ENCODE measurements around the gene ANXA5. TPM values are rescaled to one million over a fixed set of nuclear protein-coding genes. Genes with fewer than 3 reads are reported as not detected.

The ANXA5 gene
- total RNA-seq: 100 to 1,000 TPM; 212 to 241 TPM
- 267 TPM for polyA plus RNA-seq (2013, experiment 1 of 2)
- 290 TPM for polyA plus RNA-seq (2013, experiment 2 of 2)
- long read RNA-seq, experiment 1, transcript ANXA5-201 (13 exons, 1,762 nt): major isoform, 81 of 162 reads
- long read RNA-seq, experiment 1, partial matches to known transcripts: 35 of 162 reads
- long read RNA-seq, experiment 1, other reads (novel, unspliced or antisense): 44 of 162 reads
- long read RNA-seq, experiment 2, transcript ANXA5-201 (13 exons, 1,762 nt): major isoform, 477 of 521 reads
- long read RNA-seq, experiment 2, partial matches to known transcripts: 17 of 521 reads
- long read RNA-seq, experiment 2, other reads (novel, unspliced or antisense): 25 of 521 reads
- long read RNA-seq, experiment 3, transcript ANXA5-201 (13 exons, 1,762 nt): major isoform, 1,728 of 1,810 reads
- long read RNA-seq, experiment 3, partial matches to known transcripts: 22 of 1,810 reads
- long read RNA-seq, experiment 3, other reads (novel, unspliced or antisense): 55 of 1,810 reads
- long read RNA-seq, experiment 4, transcript ANXA5-201 (13 exons, 1,762 nt): major isoform, 550 of 644 reads
- long read RNA-seq, experiment 4, partial matches to known transcripts: 76 of 644 reads
- long read RNA-seq, experiment 4, other reads (novel, unspliced or antisense): 17 of 644 reads

DNA sequence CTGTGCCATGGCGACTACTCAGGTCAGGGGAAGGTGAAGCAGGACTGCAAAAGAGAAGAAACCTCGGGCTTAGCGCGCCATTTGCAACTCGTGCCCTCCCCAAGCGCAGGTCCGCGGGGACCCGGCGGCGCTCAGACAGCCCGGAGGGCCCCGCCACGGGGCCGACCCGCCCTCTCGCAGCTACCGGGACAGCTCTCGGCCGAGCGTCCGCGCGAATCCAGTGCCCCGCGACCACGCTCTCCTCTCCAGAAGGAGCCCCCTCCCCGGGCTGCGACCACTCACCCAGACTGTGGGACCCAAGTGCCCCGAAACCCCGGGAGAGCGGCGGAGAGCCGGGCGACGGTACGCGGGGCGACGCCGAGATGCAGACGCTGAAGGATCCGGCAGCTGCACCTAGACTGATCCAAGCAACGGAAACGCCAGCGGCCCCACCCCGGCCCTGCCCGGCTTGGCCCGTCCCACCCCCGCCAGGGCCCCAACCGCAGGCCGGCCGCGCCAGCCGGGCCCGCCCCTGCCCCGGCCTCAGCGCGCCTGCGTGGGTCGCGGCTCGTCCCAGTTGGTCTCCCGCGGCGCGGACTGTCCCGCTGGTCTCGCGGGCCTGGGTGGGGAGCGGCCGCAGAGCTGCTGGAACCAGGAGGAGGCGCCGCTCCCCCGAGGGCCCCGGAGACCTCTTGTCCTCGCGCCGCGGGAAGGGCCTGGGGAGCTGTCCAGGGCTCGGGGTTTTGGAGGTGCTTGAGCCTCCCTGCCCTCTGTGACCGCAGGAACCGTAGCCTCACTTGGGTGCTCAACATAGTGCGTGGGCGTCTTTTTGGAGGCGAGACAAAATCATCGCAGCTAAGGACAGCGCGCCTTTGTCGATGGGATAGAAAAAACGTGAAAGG, at the start of gene ANXA5:
Gene ANXA5 (minus strand): TSS at position 400 of the 881 bp plus-strand sequence. CDS start 391 bp downstream, at position 9.
- H3K27ac ChIP-seq (ENCODE audit: low read depth, low read length): peak within 1 kb of the TSS; percentile 40
- Mint-ChIP-seq H3K4me1 (peaks cover 22% of the 10 kb centered on the region), H3K36me3 (ENCODE audit: low read depth) (peaks cover 15% of the 10 kb centered on the region), H3K4me3 (peak within 1 kb of the TSS; percentile 93), H3K9me3 (no peaks in the 10 kb centered on the region), H3K27ac (peak within 1 kb of the TSS; percentile 95), H3K27me3 (ENCODE audit: insufficient read depth) (peaks cover 11% of the 10 kb centered on the region)
- no peaks in the 10 kb centered on the region for H3K36me3 ChIP-seq (ENCODE audit: control insufficient read depth, insufficient read depth, low read length)
- peak within 1 kb of the TSS; percentile 93 for H3K4me3 ChIP-seq (ENCODE audit: low read length)
- H3K9ac ChIP-seq (ENCODE audit: extremely low read depth, low read length, poor library complexity, severe bottlenecking): peak within 1 kb of the TSS; percentile 79
- peak; percentile 92 for DNase-seq
- WGBS, 2 experiments (ENCODE audit: insufficient coverage in 1 of 2, insufficient read length in 1 of 2): 1 to 9% methylated on average over 12 to 91 of the region's 91 CpGs
- TF ChIP-seq, protein P1, sequence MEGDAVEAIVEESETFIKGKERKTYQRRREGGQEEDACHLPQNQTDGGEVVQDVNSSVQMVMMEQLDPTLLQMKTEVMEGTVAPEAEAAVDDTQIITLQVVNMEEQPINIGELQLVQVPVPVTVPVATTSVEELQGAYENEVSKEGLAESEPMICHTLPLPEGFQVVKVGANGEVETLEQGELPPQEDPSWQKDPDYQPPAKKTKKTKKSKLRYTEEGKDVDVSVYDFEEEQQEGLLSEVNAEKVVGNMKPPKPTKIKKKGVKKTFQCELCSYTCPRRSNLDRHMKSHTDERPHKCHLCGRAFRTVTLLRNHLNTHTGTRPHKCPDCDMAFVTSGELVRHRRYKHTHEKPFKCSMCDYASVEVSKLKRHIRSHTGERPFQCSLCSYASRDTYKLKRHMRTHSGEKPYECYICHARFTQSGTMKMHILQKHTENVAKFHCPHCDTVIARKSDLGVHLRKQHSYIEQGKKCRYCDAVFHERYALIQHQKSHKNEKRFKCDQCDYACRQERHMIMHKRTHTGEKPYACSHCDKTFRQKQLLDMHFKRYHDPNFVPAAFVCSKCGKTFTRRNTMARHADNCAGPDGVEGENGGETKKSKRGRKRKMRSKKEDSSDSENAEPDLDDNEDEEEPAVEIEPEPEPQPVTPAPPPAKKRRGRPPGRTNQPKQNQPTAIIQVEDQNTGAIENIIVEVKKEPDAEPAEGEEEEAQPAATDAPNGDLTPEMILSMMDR (conservative IDR thresholded peaks at IDR 0.05): peak; percentile 62
- no peaks in the 10 kb centered on the region for H3K27me3 ChIP-seq (ENCODE audit: control insufficient read depth, insufficient read depth, low read length, poor library complexity, severe bottlenecking)
- H3K4me1 ChIP-seq (ENCODE audit: control insufficient read depth, insufficient read depth, low read length): peaks cover 6% of the 10 kb centered on the region
- H3K9me3 ChIP-seq (ENCODE audit: control insufficient read depth, low read length): peaks cover 3% of the 10 kb centered on the region

DNA sequence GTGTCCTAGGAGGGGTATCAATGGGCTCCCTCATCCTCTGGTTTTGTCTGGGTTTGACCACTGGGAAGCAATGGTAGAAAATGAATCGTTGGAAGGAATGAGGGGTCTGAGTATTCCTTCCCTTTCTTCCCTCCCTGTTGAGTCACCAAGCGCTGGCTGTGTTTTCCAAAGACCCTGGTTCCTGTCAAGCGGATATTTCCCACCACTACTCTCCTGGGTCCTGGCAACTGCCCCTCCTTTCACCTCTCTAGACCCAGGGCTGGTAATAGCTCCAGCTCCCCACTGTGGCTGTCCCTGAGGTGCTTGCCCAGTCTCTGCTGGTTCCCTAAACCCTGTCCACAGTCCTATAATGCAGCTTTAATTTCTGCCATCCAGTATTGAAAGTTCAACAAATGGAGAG, 46.0 kb upstream of the ANXA5 start:
- Histone ChIP-seq H3K36me3 (ENCODE audit: control insufficient read depth, insufficient read depth, low read length) (no peaks in the 10 kb centered on the region), H3K9me3 (ENCODE audit: control insufficient read depth, low read length) (no peaks in the 10 kb centered on the region), H3K27ac (ENCODE audit: low read depth, low read length) (no peak overlapping the region), H3K4me3 (ENCODE audit: low read length) (no peak overlapping the region), H3K4me1 (ENCODE audit: control insufficient read depth, insufficient read depth, low read length) (no peaks in the 10 kb centered on the region), H3K9ac (ENCODE audit: extremely low read depth, low read length, poor library complexity, severe bottlenecking) (no peak overlapping the region), H3K27me3 (ENCODE audit: control insufficient read depth, insufficient read depth, low read length, poor library complexity, severe bottlenecking) (no peaks in the 10 kb centered on the region)
- no peaks in the 10 kb centered on the region for H3K9me3 Mint-ChIP-seq
- H3K4me1 Mint-ChIP-seq: peaks cover 3% of the 10 kb centered on the region
- H3K4me3 Mint-ChIP-seq: no peak overlapping the region
- WGBS, 2 experiments (ENCODE audit: insufficient coverage in 1 of 2, insufficient read length in 1 of 2): 50% methylated on average over 3 of the region's 3 CpGs; no CpG with 5 or more reads in 1 of the 2 experiments
- peaks cover 9% of the 10 kb centered on the region for H3K27me3 Mint-ChIP-seq (ENCODE audit: insufficient read depth)
- H3K36me3 Mint-ChIP-seq (ENCODE audit: low read depth): no peaks in the 10 kb centered on the region
- H3K27ac Mint-ChIP-seq: no peak overlapping the region
- no peak for DNase-seq
- TF ChIP-seq, protein P1 (conservative IDR thresholded peaks at IDR 0.05): no peak

DNA sequence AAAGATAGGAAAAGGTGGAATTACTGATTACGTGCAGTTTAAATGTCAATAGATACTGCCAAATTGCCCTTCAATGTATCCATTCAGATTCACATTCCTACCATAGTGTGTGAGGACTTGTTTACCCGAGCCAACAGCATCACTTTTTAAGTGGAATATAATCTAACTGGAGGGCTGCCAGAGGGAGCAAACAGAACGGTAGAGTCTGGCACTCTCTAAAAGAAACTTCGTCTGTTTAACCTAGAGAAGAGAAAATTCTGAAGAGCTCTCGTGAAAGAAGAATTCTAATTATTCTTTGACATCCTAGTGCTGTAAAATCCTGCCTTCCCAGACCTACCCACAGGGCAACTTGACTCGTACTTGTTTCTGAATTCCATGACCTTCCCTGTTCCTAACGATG, 45.0 kb upstream of the ANXA5 start:
- H3K27ac Mint-ChIP-seq: no peak overlapping the region
- 50 to 65% methylated on average over 4 to 7 of the region's 7 CpGs for WGBS, 2 experiments (ENCODE audit: insufficient coverage in 1 of 2, insufficient read length in 1 of 2)
- H3K4me1 ChIP-seq (ENCODE audit: control insufficient read depth, insufficient read depth, low read length): no peaks in the 10 kb centered on the region
- peaks cover 6% of the 10 kb centered on the region for H3K27me3 Mint-ChIP-seq (ENCODE audit: insufficient read depth)
- TF ChIP-seq, protein P1 (conservative IDR thresholded peaks at IDR 0.05): no peak
- H3K4me1 Mint-ChIP-seq: peaks cover 3% of the 10 kb centered on the region
- no peaks in the 10 kb centered on the region for H3K36me3 Mint-ChIP-seq (ENCODE audit: low read depth)
- H3K36me3 ChIP-seq (ENCODE audit: control insufficient read depth, insufficient read depth, low read length): no peaks in the 10 kb centered on the region
- no peaks in the 10 kb centered on the region for H3K9me3 ChIP-seq (ENCODE audit: control insufficient read depth, low read length)
- no peak for DNase-seq
- no peak overlapping the region for H3K27ac ChIP-seq (ENCODE audit: low read depth, low read length)
- no peaks in the 10 kb centered on the region for H3K27me3 ChIP-seq (ENCODE audit: control insufficient read depth, insufficient read depth, low read length, poor library complexity, severe bottlenecking)
- no peak overlapping the region for H3K4me3 ChIP-seq (ENCODE audit: low read length)
- H3K9ac ChIP-seq (ENCODE audit: extremely low read depth, low read length, poor library complexity, severe bottlenecking): no peak overlapping the region
- H3K4me3 Mint-ChIP-seq: no peak overlapping the region
- no peaks in the 10 kb centered on the region for H3K9me3 Mint-ChIP-seq
